ENCODE measurements around the gene ROR1. TPM values are rescaled to one million over a fixed set of nuclear protein-coding genes. Genes with fewer than 3 reads are reported as not detected.
"Not testable (repeated sequence)": the region's sequence is repeated elsewhere in the genome, so short reads cannot be mapped to it uniquely, and the experiment has no call there.

The ROR1 gene
- total RNA-seq, 4 donors from 2014 or later: 8.8 to 30.4 (median 14.1) TPM

DNA sequence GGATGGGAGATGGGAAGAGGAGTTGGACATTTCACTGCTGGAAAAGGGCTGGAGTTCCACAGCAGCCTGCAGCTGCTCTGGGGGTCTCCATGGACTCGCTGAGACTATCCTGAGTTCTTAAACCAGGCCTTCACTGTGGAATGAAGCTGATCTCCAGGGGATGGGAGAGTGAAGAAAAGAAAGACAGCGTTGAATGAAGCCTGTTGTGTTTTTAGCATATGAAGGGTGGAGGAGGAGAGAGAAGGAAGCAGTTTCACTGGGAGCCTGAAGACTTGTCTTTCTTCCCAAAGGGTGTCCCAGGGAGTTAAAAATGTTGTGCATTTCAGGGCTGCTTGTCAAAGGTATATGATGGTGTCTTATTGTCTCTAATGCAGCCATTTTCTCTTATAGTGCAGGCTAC is 9.2 kb downstream of the ROR1 start:
- TF ChIP-seq, protein P1, sequence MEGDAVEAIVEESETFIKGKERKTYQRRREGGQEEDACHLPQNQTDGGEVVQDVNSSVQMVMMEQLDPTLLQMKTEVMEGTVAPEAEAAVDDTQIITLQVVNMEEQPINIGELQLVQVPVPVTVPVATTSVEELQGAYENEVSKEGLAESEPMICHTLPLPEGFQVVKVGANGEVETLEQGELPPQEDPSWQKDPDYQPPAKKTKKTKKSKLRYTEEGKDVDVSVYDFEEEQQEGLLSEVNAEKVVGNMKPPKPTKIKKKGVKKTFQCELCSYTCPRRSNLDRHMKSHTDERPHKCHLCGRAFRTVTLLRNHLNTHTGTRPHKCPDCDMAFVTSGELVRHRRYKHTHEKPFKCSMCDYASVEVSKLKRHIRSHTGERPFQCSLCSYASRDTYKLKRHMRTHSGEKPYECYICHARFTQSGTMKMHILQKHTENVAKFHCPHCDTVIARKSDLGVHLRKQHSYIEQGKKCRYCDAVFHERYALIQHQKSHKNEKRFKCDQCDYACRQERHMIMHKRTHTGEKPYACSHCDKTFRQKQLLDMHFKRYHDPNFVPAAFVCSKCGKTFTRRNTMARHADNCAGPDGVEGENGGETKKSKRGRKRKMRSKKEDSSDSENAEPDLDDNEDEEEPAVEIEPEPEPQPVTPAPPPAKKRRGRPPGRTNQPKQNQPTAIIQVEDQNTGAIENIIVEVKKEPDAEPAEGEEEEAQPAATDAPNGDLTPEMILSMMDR (IDR thresholded peaks at IDR 0.05): no peak
- ATAC-seq (ENCODE audit: low FRiP score): no peak
- no peak for DNase-seq (ENCODE audit: low spot score)

DNA sequence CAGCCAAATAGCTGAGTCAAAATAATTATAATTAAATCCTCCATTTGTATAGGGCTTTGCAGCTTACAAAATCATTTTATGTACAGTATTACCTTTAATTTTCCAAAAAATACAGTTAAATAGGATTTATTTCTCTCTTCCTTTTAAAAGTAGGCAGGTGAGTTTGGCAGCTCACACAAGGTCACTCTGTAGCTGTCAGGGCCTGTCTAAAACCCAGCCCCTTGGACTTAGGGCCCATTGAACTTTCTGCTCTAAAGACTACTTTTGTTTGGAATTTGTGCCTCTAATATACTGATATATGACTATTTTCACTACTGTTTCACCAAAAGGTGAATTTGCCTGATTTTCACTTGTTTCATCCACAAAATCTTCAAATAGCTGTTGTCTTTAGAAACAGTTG is 10.3 kb downstream of the ROR1 start:
- TF ChIP-seq, protein P1 (IDR thresholded peaks at IDR 0.05): no peak
- DNase-seq (ENCODE audit: low spot score): no peak
- ATAC-seq (ENCODE audit: low FRiP score): no peak

DNA sequence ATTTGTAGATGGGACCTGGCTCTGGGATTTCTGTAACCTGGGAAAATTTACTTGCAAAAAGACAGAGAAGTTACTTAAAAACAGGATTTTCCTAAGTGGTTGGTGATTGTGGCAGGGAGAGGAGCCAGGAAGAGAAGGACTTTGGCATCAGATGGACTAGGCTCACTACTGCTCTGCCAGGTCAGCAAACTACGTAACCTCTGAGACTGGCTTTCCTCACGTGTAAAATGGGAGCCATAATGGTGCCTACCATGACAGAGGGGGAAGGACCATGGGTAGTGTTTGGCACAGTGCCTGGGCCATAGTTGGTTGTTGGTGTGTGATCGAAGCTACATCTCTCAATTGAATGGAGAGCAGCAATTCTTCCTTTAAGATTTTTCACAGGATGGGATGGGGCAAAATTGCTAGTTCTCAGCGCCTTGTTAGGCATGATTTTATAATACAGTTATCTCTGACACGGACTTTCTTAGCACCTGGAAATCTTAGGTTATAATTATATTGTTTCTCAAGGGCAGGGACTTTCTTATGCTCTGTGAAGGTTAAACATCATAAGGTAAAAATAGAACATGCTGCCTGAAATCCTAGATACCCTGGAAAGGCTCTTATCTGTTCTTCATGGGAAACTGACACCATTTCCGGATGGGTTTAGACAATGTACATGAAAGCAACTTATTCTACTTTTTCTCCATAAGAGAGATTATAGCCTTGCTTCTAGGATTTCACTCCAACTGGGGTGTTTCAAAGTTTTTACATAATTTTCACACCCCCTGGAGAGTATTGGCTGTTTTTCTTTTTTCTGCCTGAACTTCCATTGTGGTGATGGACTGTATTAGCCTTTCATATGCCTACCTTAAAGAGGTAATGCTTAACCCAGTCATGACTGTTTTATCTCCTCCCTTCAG is 10.9 kb downstream of the ROR1 start:
- DNase-seq (ENCODE audit: low spot score) (no peak), ATAC-seq (ENCODE audit: low FRiP score) (no peak)
- TF ChIP-seq, protein P1 (IDR thresholded peaks at IDR 0.05): no peak

DNA sequence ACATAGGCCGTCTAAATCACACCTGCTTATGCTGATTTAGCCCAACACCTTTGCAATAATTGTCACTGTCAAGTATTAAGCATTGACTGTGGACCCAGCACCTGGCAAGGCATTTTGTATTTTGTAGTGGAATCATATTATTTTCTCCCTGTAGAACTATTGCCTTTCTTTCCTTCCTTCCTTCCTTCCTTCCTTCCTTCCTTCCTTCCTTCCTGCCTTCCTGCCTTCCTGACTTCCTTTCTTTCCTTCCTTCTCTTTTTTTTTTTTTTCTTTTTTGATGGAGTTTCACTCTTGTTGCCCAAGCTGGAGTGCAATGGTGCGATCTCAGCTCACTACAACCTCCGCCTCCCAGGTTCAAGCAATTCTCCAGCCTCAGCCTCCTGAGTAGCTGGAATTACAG is 13.5 kb downstream of the ROR1 start:
- DNase-seq (ENCODE audit: low spot score): not testable (repeated sequence)

DNA sequence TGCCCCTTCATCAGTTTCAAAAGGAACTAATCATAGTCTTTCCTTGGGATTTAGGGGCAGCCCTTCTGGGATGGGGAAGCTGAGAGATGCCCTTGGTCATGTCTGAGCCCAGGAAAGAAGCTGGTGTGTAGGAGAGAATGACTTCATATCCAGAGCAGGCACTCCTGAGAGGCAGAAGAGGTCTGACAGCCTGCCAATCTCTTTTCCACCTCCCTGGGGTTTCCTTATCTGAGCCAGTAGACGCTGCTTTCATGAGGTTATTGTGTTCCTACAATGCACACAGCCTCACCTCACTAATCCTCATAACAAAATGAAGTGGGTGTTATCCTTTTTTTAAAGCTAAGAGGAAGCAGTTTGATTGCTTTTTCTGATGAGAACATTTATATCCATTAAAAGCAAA is 14.1 kb downstream of the ROR1 start:
- DNase-seq (ENCODE audit: low spot score): no peak

More for the DNA sequence above, 13.5 kb downstream of the ROR1 start:
- ATAC-seq (ENCODE audit: low FRiP score): not testable (repeated sequence)

DNA sequence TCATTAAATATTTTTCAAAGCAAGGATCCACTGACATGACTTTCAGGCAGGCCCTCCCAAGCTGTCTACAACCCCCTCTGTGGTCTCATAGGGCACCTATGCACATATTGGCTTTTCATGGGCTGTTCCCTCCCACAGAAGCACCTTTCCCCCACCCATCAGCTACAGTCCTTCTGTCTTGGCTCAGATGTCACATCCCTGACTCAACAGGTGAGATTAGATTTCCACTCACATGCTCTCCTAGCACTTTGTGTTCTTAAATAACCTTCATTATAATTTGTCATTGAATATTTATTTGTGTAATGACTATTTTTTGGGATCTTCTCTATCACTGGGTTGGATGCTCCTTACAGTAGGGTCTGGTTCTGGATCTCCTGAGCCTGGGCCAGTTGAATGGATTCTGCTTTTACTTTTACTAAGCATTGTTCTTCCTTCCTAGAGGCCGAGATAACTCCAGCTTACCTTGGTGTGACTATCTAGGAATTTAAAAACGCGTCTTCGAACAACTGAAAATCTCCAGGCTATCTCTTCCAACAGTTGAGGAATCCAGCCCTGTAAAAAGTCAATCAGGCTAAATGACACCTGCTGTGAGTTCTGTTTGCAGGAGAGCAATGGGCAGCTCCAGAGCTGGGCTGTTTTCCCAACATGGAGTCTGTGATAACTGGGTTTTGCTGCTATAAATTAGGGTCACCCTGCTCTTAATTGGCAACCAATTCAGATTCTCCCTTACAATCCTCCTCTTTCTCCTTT is 16.2 kb downstream of the ROR1 start:
- DNase-seq (ENCODE audit: low spot score) (no peak), ATAC-seq (ENCODE audit: low FRiP score) (no peak)
- TF ChIP-seq, protein P1 (IDR thresholded peaks at IDR 0.05): no peak

More for the DNA sequence above, 14.1 kb downstream of the ROR1 start:
- TF ChIP-seq, protein P1 (IDR thresholded peaks at IDR 0.05): no peak
- ATAC-seq (ENCODE audit: low FRiP score): no peak

DNA sequence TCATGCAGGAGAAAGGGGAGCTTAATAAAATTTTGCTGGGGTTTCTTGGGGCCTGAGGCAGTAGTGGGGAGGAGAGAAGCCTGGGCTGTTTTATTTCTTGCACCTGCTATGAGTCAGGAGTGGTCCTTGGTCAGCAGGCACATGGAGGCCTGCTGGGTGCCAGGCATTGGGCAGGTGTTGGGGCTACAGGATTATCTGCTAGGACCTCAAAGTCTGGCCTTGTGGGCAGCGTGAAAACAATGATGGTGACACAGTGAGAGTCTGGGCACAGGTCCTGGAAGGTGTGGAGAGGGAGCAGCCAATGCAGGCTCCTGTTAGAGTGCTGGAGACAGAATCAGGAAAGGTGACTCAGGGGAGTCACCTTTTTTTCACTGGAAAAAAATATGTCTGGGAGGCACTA is 17.2 kb downstream of the ROR1 start:
- DNase-seq (ENCODE audit: low spot score) (no peak), ATAC-seq (ENCODE audit: low FRiP score) (no peak)
- TF ChIP-seq, protein P1 (IDR thresholded peaks at IDR 0.05): no peak

Measured in omental fat pad (tissue), 4 donors.